Trophoblast cell (in vitro differentiated cells and primary cell): ENCODE results near the gene GNLY.

ENCODE experiments used
- DNase-seq, 2 donors: peaks; one replicate each; pipeline ENCODE4 v3.0.0-alpha.2; 2016
- H2AFZ ChIP-seq: 2 replicates; pipeline ENCODE4 v1.6.1; 2013; ENCODE audit warnings: low read length, moderate library complexity, mild to moderate bottlenecking; ENCODE audit not compliant: insufficient read depth, poor library complexity
- H2AK5ac ChIP-seq: 2 replicates; pipeline ENCODE4 v1.6.1; 2013; ENCODE audit warnings: mild to moderate bottlenecking, low read length
- H2BK120ac ChIP-seq: 2 replicates; pipeline ENCODE4 v1.6.1; 2013; ENCODE audit warnings: low read length, mild to moderate bottlenecking, moderate library complexity; ENCODE audit not compliant: insufficient read depth, poor library complexity
- H2BK12ac ChIP-seq: 2 replicates; pipeline ENCODE4 v1.6.1; 2013; ENCODE audit warnings: mild to moderate bottlenecking, low read length, moderate library complexity
- H2BK5ac ChIP-seq: 2 replicates; pipeline ENCODE4 v1.6.1; 2013; ENCODE audit warnings: low read length, low read depth, moderate library complexity, mild to moderate bottlenecking; ENCODE audit not compliant: poor library complexity
- H3K14ac ChIP-seq: 2 replicates; pipeline ENCODE4 v1.6.1; 2013; ENCODE audit warnings: mild to moderate bottlenecking, low read length
- H3K18ac ChIP-seq: 2 replicates; pipeline ENCODE4 v1.6.1; 2013; ENCODE audit warnings: mild to moderate bottlenecking, low read length
- H3K23ac ChIP-seq: 2 replicates; pipeline ENCODE4 v1.6.1; 2013; ENCODE audit warnings: low read length
- H3K27ac ChIP-seq: 2 replicates; pipeline ENCODE4 v1.5.1; 2013; ENCODE audit warnings: low read depth, mild to moderate bottlenecking, inconsistent platforms, low read length, moderate library complexity
- H3K27me3 ChIP-seq: 2 replicates; pipeline ENCODE4 v1.6.1; 2013; ENCODE audit warnings: inconsistent platforms, mild to moderate bottlenecking, low read length, moderate library complexity; ENCODE audit not compliant: insufficient read depth
- H3K36me3 ChIP-seq, 2 experiments: 1 replicate in 1 of 2; 2 replicates in 1 of 2; pipeline ENCODE4 v1.6.1; 2013; ENCODE audit warnings: low read length in 2 of 2, mild to moderate bottlenecking in 2 of 2, moderate library complexity in 1 of 2; ENCODE audit not compliant: insufficient read depth in 2 of 2, control insufficient read depth in 1 of 2
- H3K4ac ChIP-seq: 2 replicates; pipeline ENCODE4 v1.6.1; 2013; ENCODE audit warnings: low read depth, mild to moderate bottlenecking, low read length, moderate library complexity
- H3K4me1 ChIP-seq, 2 experiments: 1 replicate in 1 of 2; 2 replicates in 1 of 2; pipeline ENCODE4 v1.6.1; 2013; ENCODE audit warnings: low read length in 2 of 2, mild to moderate bottlenecking in 2 of 2, moderate library complexity in 1 of 2; ENCODE audit not compliant: insufficient read depth in 2 of 2, control insufficient read depth in 1 of 2
- H3K4me2 ChIP-seq: 2 replicates; pipeline ENCODE4 v1.6.1; 2013; ENCODE audit warnings: inconsistent platforms, mild to moderate bottlenecking, low read length, moderate library complexity
- H3K4me3 ChIP-seq: 2 replicates; pipeline ENCODE4 v1.5.1; 2013; ENCODE audit warnings: mild to moderate bottlenecking, low read depth, low read length, inconsistent platforms
- H3K79me1 ChIP-seq: one replicate; pipeline ENCODE4 v1.6.1; 2013; ENCODE audit warnings: low read length
- H3K79me2 ChIP-seq: 2 replicates; pipeline ENCODE4 v1.6.1; 2013; ENCODE audit warnings: low read length, mild to moderate bottlenecking; ENCODE audit not compliant: control insufficient read depth, insufficient read depth, poor library complexity
- H3K9ac ChIP-seq: 2 replicates; pipeline ENCODE4 v1.6.1; 2013; ENCODE audit warnings: mild to moderate bottlenecking, low read length
- H3K9me3 ChIP-seq: 2 replicates; pipeline ENCODE4 v1.6.1; 2013; ENCODE audit warnings: low read depth, mild to moderate bottlenecking, control low read depth, inconsistent platforms, low read length; ENCODE audit not compliant: insufficient read depth
- H4K12ac ChIP-seq: 2 replicates; pipeline ENCODE4 v1.6.1; 2013; ENCODE audit warnings: low read depth, mild to moderate bottlenecking, low read length, moderate library complexity
- H4K8ac ChIP-seq: 2 replicates; pipeline ENCODE4 v1.6.1; 2013; ENCODE audit warnings: low read depth, mild to moderate bottlenecking, low read length, moderate library complexity
- H4K91ac ChIP-seq: one replicate; pipeline ENCODE4 v1.6.1; 2013; ENCODE audit warnings: low read depth, mild to moderate bottlenecking, low read length, moderate library complexity
- WGBS: extraction: QIAGEN DNeasy Blood & Tissue Kit; methylation state at CpG from one replicate; pipeline ENCODE4 v1.1.7; 2013; ENCODE audit warnings: missing lambda C conversion rate; ENCODE audit not compliant: insufficient read length, insufficient coverage; ENCODE audit errors: extremely low coverage; 5-methylcytosine and 5-hydroxymethylcytosine counted together

The GNLY gene

GRCh38 chr2:85695691-85696668, 1.8 kb downstream of the GNLY start:
- Histone ChIP-seq H3K4me1 (peaks cover 17 to 20% of the 10 kb centered on the region in 2 experiments), H3K23ac (no peak overlapping the region), H3K4ac (no peak overlapping the region), H3K27ac (peak overlapping the region; percentile 32), H4K91ac (peak overlapping the region; percentile 32), H3K9ac (no peak overlapping the region), H3K9me3 (peaks cover 2% of the 10 kb centered on the region), H3K4me3 (no peak overlapping the region), H3K79me1 (no peaks in the 10 kb centered on the region), H2BK12ac (no peak overlapping the region), H2AK5ac (no peak overlapping the region), H3K14ac (no peak overlapping the region), H3K36me3 (no peaks in the 10 kb centered on the region), H2BK5ac (no peak overlapping the region), H3K18ac (no peak overlapping the region), H2BK120ac (no peak overlapping the region), H3K79me2 (no peaks in the 10 kb centered on the region), H3K4me2 (no peak overlapping the region), H4K8ac (no peak overlapping the region), H2AFZ (no peak overlapping the region), H3K27me3 (no peaks in the 10 kb centered on the region), H4K12ac (no peak overlapping the region)
- DNase-seq, result peak; percentile 33 to 63
- WGBS, result no CpG with 5 or more reads among the region's 12 CpGs

GRCh38 chr2:85697096-85697495, 2.9 kb downstream of the GNLY start:
- Histone ChIP-seq H3K36me3 (no peaks in the 10 kb centered on the region), H3K4me3 (no peak overlapping the region), H4K91ac (no peak overlapping the region), H4K8ac (no peak overlapping the region), H2BK12ac (no peak overlapping the region), H2BK120ac (no peak overlapping the region), H3K4me2 (no peak overlapping the region), H3K79me1 (no peaks in the 10 kb centered on the region), H3K27ac (no peak overlapping the region), H3K79me2 (no peaks in the 10 kb centered on the region), H3K23ac (no peak overlapping the region), H2AFZ (no peak overlapping the region), H3K9me3 (peaks cover 2% of the 10 kb centered on the region), H2AK5ac (no peak overlapping the region), H3K4me1 (peaks cover 17% of the 10 kb centered on the region in 2 experiments), H3K18ac (no peak overlapping the region), H4K12ac (no peak overlapping the region), H3K9ac (no peak overlapping the region), H3K4ac (no peak overlapping the region), H3K14ac (no peak overlapping the region), H3K27me3 (no peaks in the 10 kb centered on the region), H2BK5ac (no peak overlapping the region)
- no CpG with 5 or more reads among the region's 3 CpGs for WGBS
- DNase-seq, result no peak

- no peak overlapping the region for H4K12ac ChIP-seq
- H2BK120ac ChIP-seq, result no peak overlapping the region
- H3K79me2 ChIP-seq, result no peaks in the 10 kb centered on the region
- no peak overlapping the region for H3K23ac ChIP-seq
- no peak overlapping the region for H4K91ac ChIP-seq
- no peaks in the 10 kb centered on the region for H3K27me3 ChIP-seq
- H3K9me3 ChIP-seq, result peaks cover 2% of the 10 kb centered on the region
- no peak overlapping the region for H2BK5ac ChIP-seq
- H3K36me3 ChIP-seq, result no peaks in the 10 kb centered on the region
- no peak overlapping the region for H3K4me2 ChIP-seq
- H3K4ac ChIP-seq, result no peak overlapping the region
- H3K4me1 ChIP-seq, result peaks cover 16 to 17% of the 10 kb centered on the region in 2 experiments
- no peaks in the 10 kb centered on the region for H3K79me1 ChIP-seq
- no peak overlapping the region for H2BK12ac ChIP-seq
- no peak overlapping the region for H2AFZ ChIP-seq
- no peak overlapping the region for H3K18ac ChIP-seq
- DNase-seq, result no peak
- H4K8ac ChIP-seq, result no peak overlapping the region
- no peak overlapping the region for H3K14ac ChIP-seq
- H3K4me3 ChIP-seq, result no peak overlapping the region
- no peak overlapping the region for H3K27ac ChIP-seq
- no peak overlapping the region for H3K9ac ChIP-seq
- H2AK5ac ChIP-seq, result no peak overlapping the region
- WGBS, result no CpG with 5 or more reads among the region's 2 CpGs
Measured at GRCh38 chr2:85697716-85698115, 3.6 kb downstream of the GNLY start.

GRCh38 chr2:85698184-85698879, 4.2 kb downstream of the GNLY start:
- no peaks in the 10 kb centered on the region for H3K36me3 ChIP-seq
- H3K4ac ChIP-seq, result no peak overlapping the region
- H3K27ac ChIP-seq, result no peak overlapping the region
- peaks cover 2% of the 10 kb centered on the region for H3K9me3 ChIP-seq
- H3K4me3 ChIP-seq, result no peak overlapping the region
- DNase-seq, result no peak
- H3K23ac ChIP-seq, result no peak overlapping the region
- no peak overlapping the region for H4K8ac ChIP-seq
- no peaks in the 10 kb centered on the region for H3K27me3 ChIP-seq
- H2BK5ac ChIP-seq, result no peak overlapping the region
- no CpG with 5 or more reads among the region's 11 CpGs for WGBS
- no peak overlapping the region for H3K4me2 ChIP-seq
- H3K18ac ChIP-seq, result no peak overlapping the region
- no peak overlapping the region for H2BK120ac ChIP-seq
- no peak overlapping the region for H2AK5ac ChIP-seq
- no peak overlapping the region for H4K91ac ChIP-seq
- H2BK12ac ChIP-seq, result no peak overlapping the region
- no peak overlapping the region for H2AFZ ChIP-seq
- H3K79me2 ChIP-seq, result no peaks in the 10 kb centered on the region
- H3K14ac ChIP-seq, result no peak overlapping the region
- no peak overlapping the region for H4K12ac ChIP-seq
- peaks cover 16 to 17% of the 10 kb centered on the region in 2 experiments for H3K4me1 ChIP-seq
- no peak overlapping the region for H3K9ac ChIP-seq
- H3K79me1 ChIP-seq, result no peaks in the 10 kb centered on the region
